Measurements from ENCODE around the gene OXTR.

DNA sequence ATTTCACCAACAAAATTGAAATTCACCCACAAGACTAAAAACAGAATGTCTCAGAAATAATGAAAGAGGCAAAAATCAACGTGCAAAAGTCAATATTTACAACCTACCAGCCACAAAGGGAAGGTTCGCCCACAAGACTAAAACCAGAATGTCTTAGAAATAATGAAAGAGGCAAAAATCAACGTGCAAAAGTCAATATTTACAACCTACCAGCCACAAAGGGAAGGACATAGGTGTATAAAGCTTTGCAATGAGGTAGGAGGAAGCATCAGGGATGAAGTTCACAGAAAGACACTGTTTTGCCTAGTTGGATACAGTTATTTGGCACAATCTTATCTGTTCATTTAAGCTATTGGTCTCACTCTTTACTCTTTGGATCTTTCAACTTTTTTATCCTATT, 14.3 kb downstream of the OXTR start:
- TF ChIP-seq CTCF (optimal IDR thresholded peaks at IDR 0.05 in 1 of 3, IDR thresholded peaks at IDR 0.05 in 1 of 3, conservative IDR thresholded peaks at IDR 0.05 in 1 of 3; ENCODE audit: extremely low read depth in 1 of 3, insufficient read depth in 2 of 3, low read length in 3 of 3) (no peak), EZH2 (IDR thresholded peaks at IDR 0.05; ENCODE audit: low read length) (no peak)
